Measurements from ENCODE around the gene PTPRJ.

Gene PTPRJ

DNA sequence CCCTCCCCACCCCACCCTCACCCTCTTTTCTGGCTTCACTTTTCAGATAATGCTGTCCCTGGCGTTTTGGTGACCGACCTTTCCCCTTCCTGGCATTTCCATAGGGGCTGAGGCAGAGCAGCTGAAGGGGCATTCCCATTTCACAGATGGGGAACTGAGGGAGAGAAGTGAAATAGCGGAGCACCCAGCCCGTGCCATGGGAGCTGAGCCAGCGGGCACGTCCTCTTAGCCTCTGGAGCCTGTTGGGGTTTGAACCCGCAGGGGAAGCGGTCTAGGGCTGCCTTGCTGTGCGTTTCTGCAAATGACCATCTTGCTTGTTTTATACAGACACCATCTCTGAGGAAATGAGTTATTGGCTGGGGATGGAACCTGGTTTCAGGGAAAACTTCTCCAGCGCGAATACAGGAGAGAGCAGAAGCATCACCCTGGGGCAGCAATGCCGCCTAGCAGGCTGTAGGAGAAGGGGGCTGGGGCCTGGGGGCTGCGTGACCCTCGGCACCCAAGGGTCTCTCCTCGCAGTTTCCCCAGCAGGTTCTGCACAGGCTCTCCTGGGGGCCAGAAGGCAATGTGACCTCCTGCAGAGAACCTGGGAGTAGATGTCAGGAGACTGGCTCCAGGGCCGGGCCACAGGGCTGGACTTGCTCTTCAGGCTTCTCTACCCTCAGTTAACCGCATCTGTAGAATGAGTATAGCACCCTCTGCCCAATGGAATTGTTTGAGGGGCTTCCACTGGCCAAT is 1.5 kb downstream of the PTPRJ start:
- DNase-seq (ENCODE audit: low read depth): no peak
- TF ChIP-seq CTCF (IDR thresholded peaks at IDR 0.05; ENCODE audit: low read depth, low read length, missing control alignments): no peak
- peak overlapping the region; percentile 64 for H3K4me3 ChIP-seq (ENCODE audit: low read depth, low read length)

DNA sequence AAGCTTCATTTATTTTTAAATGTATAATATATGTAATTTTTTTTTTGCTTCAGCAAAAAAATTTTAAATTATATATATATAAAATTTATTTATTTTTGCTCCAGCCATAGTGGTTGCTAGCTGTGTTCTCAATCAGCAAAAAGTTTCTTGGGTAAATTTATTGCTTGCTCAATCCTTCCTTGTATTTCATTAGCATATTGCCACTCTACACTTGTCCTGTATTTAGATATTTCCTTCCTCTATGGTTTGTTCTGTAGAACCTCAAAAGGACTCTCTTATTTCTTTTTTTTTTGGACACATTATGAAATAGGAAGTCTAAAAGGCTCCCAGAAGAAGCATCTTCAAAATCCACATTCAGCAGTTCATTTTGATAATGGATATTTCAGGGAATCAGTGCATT is 2.3 kb downstream of the PTPRJ start:
- H3K4me3 ChIP-seq (ENCODE audit: low read depth, low read length): no peak overlapping the region
- DNase-seq (ENCODE audit: low read depth): no peak
- TF ChIP-seq CTCF (IDR thresholded peaks at IDR 0.05; ENCODE audit: low read depth, low read length, missing control alignments): no peak

GRCh38 chr11:47983464-47984397 is 3.4 kb downstream of the PTPRJ start:
- no peak overlapping the region for H3K4me3 ChIP-seq (ENCODE audit: low read depth, low read length)
- TF ChIP-seq CTCF (IDR thresholded peaks at IDR 0.05; ENCODE audit: low read depth, low read length, missing control alignments): no peak
- no peak for DNase-seq (ENCODE audit: low read depth)

DNA sequence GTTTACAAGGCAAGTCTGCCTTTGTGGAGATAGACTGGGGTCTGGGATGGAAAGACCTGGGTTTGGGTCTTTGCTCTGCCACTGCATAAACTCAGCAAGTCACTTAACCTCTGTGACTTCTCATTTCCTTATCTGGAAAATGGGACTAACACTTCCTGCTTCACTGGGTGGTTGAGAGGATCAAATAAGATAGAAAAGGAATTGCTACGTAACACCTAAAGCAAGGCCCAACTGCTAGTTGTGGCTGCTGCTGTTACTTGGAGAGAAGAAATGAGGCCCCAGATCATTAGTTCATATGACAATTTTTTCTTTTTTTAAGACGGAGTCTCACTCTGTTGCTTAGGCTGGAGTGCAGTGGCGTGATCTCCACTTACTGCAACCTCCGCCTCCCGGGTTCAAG is 5.9 kb downstream of the PTPRJ start:
- no peak overlapping the region for H3K4me3 ChIP-seq (ENCODE audit: low read depth, low read length)
- TF ChIP-seq CTCF (IDR thresholded peaks at IDR 0.05; ENCODE audit: low read depth, low read length, missing control alignments): no peak
- no peak for DNase-seq (ENCODE audit: low read depth)

- no peak for DNase-seq (ENCODE audit: low read depth)
- TF ChIP-seq CTCF (IDR thresholded peaks at IDR 0.05; ENCODE audit: low read depth, low read length, missing control alignments): no peak
- H3K4me3 ChIP-seq (ENCODE audit: low read depth, low read length): no peak overlapping the region
Measured at GRCh38 chr11:47986742-47987141, 6.4 kb downstream of the PTPRJ start.

DNA sequence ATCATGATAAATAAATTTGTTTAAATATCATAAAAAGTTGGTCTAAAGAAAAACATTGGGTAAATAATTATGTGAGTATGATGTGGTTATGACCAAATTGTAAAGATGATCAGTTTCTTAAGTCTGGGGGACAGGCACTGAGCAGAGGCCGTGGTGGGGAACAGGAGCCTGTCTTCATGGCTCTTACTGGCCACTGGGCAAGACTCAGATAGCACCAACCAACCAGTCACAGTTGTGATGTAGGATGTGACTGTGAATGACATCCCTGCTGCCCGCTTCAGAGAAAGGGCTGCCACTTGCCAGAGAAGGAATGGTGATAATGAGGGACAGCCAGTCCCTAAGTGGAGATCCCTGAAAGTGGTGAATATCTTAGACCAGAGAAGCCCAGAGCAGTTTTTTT is 7.0 kb downstream of the PTPRJ start:
- TF ChIP-seq CTCF (IDR thresholded peaks at IDR 0.05; ENCODE audit: low read depth, low read length, missing control alignments): no peak
- H3K4me3 ChIP-seq (ENCODE audit: low read depth, low read length): no peak overlapping the region; the same call in 1 of the 2 replicates
- no peak for DNase-seq (ENCODE audit: low read depth)

Measured in GM12864 (cell line).